SU-DHL-6 (cell line): Measurements from ENCODE around the gene HOXB6.

Experiments used
- EZH2phosphoT487 ChIP-seq: fragments of 200-600 bp; sonication (generic), shearing (Covaris generic); conservative IDR thresholded peaks from 2 replicates; pipeline ENCODE4 v1.6.1; 2018; ENCODE audit warnings: mild to moderate bottlenecking, antibody characterized with exemption, low read length, moderate library complexity, mixed read lengths
- TF ChIP-seq, protein P1 (sequence below): fragments of 200-600 bp; sonication (generic); IDR thresholded peaks from one replicate; pipeline ENCODE4 v1.5.1; 2017; ENCODE audit warnings: antibody characterized with exemption, mild to moderate bottlenecking, low read length, moderate library complexity; ENCODE audit not compliant: insufficient read depth, poor library complexity, severe bottlenecking

DNA sequence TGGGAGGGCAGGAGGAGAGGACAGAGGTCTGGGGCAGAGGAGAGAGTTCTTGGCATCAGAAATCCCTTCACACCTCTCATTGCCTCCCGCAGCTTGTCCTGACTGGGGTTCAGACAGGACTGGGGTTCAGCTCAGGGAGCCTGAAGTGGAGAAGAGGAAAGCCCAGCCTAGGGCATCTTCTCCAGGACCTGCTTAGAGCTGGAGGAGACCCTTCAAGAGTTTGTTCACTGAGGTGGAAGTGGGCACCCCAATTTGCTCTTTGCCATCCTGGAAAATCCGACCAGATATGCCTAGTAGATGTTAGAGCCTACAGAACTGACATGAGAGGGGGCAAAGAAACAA lies 16.7 kb downstream of the HOXB6 start:
- TF ChIP-seq, protein P1, sequence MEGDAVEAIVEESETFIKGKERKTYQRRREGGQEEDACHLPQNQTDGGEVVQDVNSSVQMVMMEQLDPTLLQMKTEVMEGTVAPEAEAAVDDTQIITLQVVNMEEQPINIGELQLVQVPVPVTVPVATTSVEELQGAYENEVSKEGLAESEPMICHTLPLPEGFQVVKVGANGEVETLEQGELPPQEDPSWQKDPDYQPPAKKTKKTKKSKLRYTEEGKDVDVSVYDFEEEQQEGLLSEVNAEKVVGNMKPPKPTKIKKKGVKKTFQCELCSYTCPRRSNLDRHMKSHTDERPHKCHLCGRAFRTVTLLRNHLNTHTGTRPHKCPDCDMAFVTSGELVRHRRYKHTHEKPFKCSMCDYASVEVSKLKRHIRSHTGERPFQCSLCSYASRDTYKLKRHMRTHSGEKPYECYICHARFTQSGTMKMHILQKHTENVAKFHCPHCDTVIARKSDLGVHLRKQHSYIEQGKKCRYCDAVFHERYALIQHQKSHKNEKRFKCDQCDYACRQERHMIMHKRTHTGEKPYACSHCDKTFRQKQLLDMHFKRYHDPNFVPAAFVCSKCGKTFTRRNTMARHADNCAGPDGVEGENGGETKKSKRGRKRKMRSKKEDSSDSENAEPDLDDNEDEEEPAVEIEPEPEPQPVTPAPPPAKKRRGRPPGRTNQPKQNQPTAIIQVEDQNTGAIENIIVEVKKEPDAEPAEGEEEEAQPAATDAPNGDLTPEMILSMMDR = no peak
- TF ChIP-seq EZH2phosphoT487 = no peak
